ES-I3 (cell line): Measurements from ENCODE around the gene TOE1.
"Not testable (repeated sequence)": the region's sequence is repeated elsewhere in the genome, so short reads cannot be mapped to it uniquely, and the experiment has no call there.

ENCODE experiments used
- H3K36me3 ChIP-seq: 2 replicates; pipeline ENCODE4 v1.6.1; 2013; ENCODE audit warnings: mild to moderate bottlenecking, low read length, control low read depth, moderate library complexity; ENCODE audit not compliant: insufficient read depth
- H3K4me1 ChIP-seq: 2 replicates; pipeline ENCODE4 v1.6.1; 2013; ENCODE audit warnings: mild to moderate bottlenecking, control low read depth, low read length; ENCODE audit not compliant: insufficient read depth
- H3K9ac ChIP-seq: 2 replicates; pipeline ENCODE4 v1.6.1; 2013; ENCODE audit warnings: low read depth, mild to moderate bottlenecking, low read length, moderate library complexity
- H3K9me3 ChIP-seq: 2 replicates; pipeline ENCODE4 v1.6.1; 2013; ENCODE audit warnings: mild to moderate bottlenecking, low read length, moderate library complexity; ENCODE audit not compliant: control insufficient read depth, insufficient read depth

TOE1 gene

DNA sequence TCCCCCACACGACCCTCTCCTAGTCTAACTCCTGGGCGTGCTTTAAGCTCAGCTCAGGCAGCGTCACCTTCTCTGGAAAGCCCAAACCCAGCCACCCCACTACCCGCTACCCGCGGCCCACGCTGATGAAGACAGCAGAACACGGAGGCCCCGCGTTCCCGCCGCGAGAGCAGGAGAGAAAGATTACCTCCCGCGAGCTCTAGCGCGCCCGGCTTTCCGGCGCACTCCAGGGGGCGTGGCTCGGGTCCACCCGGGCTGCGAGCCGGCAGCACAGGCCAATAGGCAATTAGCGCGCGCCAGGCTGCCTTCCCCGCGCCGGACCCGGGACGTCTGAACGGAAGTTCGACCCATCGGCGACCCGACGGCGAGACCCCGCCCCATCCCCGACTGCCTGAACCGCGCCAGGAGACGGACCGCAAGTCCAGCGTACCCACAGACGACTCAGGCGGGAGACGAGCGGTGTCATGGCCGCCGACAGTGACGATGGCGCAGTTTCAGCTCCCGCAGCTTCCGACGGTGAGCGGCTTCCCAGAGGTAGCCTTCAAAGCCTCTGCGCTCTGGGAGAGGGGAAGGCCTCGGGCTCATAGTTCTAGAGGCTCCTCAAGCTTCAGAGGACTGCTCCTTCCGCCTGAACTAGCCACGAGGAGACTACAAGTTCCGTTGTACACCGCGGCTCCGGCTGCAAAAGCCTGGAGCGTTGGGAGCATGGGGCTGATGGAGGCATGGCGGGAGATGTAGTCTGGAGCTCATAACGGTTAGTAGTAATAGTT is at the start of gene TOE1, which contains the start of gene MUTYH:
Gene TOE1, plus strand, starts transcription at position 382 of the 770 bp plus-strand sequence. Its CDS starts 83 bp downstream, at position 465.
Gene MUTYH, minus strand, starts transcription at position 652 of the 770 bp plus-strand sequence. CDS start 5,935 bp downstream, outside the sequence.
- Histone ChIP-seq H3K4me1 (peaks cover 4% of the 10 kb centered on the region), H3K36me3 (peaks cover 9% of the 10 kb centered on the region), H3K9ac (peak within 1 kb of the TSS; percentile 81), H3K9me3 (no peaks in the 10 kb centered on the region)

DNA sequence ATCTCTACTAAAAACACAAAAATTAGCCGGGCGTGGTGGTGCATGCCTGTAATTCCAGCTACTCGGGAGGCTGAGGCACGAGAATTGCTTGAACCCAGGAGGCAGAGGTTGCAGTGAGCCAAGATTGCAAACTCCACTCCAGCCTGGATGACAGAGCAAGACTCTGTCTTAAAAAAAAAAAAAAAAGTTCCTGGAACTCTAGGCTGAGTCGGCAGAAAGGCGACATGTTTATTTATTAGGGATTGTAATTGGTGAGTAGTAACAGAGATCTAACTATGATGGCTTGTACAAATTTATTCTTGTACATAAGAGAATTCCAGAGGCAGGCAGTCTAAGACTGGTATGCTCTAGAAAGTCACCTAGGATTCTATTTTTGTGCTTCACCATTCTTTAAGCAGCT is 49.0 kb upstream of the TOE1 start:
- not testable (repeated sequence) for H3K4me1 ChIP-seq, H3K9me3 ChIP-seq, H3K36me3 ChIP-seq, H3K9ac ChIP-seq

DNA sequence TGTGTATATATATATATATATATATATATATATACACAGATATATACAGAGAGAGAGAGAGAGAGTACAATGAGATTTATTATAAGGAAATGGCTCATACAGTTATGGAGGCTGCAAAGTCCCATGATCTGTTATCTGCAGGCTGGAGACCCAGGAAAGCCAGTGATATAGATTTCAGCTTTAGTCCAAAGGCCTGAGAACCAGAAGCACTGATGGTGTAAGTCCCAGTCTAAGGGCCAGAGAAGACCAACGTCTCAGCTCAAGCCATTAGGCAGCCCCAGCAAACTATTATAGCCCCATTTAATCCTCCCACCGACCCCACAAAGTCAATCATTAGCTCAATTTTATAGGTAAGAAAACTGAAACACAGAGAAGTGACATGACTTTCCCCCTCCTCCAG is 48.3 kb upstream of the TOE1 start:
- no peak overlapping the region for H3K9ac ChIP-seq
- H3K4me1 ChIP-seq = no peaks in the 10 kb centered on the region
- H3K9me3 ChIP-seq = no peaks in the 10 kb centered on the region
- H3K36me3 ChIP-seq = no peaks in the 10 kb centered on the region

DNA sequence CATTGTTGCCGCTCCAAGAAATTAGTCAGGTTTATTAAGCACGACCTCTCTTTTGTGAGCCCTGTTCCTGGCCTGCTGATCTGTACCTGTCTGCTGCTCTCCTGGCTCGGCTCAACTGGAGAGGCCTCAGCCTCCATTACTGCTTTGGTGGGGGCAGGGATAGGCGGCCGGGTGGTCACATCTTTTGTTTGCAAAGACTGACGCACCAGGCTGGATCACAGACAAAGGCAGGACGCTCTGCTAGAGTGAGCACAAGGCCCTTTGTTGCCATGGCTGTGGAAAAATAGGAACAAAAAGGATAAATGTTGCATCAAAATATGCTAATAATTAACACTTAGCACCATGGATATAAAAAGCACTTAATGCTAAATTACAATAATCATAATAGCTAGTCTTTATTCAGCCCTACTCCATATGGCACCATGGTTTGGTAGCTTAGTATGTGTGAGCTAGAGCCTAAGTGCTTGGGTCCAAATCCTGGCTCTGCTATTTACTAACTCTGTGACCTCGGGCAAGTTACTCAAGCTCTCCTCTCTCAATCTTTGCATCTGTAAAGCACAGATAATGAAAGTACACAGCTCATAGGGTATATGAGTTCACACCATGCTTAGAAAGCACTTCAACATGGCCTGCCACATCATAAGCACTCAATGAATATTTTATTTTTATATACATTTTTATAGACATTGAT is 42.2 kb upstream of the TOE1 start:
- Histone ChIP-seq H3K9me3 (no peaks in the 10 kb centered on the region), H3K9ac (no peak overlapping the region), H3K4me1 (no peaks in the 10 kb centered on the region), H3K36me3 (no peaks in the 10 kb centered on the region)

DNA sequence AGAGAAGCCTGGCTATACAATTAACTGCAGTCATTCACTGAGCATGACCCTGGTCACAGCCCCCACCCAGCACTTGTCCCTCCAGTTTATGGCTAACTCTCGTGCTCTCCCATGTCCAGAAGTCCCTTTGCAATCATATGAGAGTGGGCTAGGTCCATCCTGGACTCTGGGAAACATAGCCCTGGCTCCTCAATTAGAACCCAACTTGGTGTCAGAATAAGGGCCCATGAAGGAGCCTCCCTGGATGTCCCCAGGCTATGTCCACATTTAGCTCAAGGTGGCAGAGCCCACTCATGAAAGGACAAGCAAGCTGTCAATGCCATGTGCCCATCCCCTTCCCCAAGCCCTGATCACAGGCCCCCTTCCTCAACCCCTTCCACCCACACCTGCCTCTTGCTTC is 40.7 kb upstream of the TOE1 start:
- H3K4me1 ChIP-seq = no peaks in the 10 kb centered on the region
- no peaks in the 10 kb centered on the region for H3K36me3 ChIP-seq
- no peak overlapping the region for H3K9ac ChIP-seq
- no peaks in the 10 kb centered on the region for H3K9me3 ChIP-seq

DNA sequence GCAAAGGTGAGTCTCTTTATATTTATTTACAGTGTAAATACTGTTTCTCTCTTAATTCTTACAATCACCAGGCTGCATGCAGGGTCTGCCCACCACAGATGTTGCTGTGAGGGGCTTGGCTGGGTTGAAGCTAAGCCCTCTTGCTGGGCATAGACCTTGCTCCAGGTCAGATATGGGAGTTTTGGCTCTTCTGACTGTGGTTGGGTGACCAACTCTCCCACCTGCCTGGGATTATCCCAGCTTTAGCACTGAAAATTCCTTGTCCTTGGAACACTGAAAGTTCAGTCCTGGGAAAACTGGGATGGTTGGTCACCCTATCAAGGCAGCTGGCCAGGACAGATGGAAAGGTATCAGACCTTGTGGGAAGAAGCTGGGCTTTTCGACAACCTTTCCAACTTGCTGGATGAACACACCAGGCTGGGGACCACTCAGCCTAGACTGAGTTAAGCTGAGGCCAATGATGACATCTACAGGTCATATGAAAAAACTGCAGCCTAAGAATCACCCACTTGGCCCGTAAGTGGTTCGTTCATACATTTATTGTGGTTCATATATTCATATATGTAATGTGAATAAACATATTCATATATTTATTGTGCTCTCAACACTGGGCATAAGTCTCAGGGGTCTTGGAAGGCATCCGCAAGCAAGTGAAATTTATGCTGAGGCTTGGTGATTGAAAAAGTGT is 39.8 kb upstream of the TOE1 start:
- no peaks in the 10 kb centered on the region for H3K9me3 ChIP-seq
- H3K4me1 ChIP-seq = no peaks in the 10 kb centered on the region
- H3K9ac ChIP-seq = no peak overlapping the region
- H3K36me3 ChIP-seq = no peaks in the 10 kb centered on the region

DNA sequence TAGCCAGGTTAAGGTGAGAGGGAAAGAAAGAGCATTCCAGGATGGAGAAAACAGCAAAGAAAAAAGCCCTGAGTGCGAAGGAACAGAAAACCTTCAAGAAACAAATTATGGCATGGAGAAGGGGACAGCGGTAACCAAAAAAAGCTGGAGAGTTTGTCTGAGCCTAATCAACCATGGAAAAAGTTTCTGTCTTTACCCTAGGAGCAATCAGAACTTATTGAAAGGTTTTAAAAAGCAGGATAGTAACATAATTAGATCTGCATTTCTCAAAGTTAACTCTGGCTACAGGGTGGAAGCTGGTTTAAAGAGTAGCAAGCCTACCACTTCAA is 39.3 kb upstream of the TOE1 start:
- peaks cover 2% of the 10 kb centered on the region for H3K4me1 ChIP-seq
- no peaks in the 10 kb centered on the region for H3K9me3 ChIP-seq
- no peaks in the 10 kb centered on the region for H3K36me3 ChIP-seq
- no peak overlapping the region for H3K9ac ChIP-seq

DNA sequence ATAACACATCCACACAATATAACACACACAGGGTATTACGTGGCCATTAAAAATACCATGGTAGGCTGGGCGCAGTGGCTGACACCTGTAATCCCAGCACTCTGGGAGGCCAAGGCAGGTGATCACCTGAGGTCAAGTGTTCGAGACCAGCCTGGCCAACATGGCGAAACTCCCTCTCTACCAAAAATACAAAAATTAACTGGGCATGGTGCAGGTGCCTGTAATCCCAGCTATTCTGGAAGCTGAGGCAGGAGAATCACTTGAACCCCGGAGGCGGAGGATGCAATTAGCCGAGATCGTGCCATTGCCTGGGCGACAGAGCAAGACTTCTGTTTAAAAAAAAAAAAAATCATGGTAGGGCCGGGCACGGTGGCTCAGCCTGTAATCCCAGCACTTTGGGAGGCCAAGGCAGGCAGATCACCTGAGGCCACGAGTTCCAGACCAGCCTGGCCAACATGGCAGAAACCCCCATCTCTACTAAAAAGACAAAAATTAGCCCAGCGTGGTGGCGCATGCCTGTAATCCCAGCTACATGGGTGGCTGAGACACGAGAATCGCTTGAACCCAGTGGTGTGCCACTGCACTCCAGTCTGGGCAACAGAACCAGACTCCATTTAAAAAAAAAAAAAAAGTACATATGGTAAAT is 37.3 kb upstream of the TOE1 start:
- H3K9me3 ChIP-seq = no peaks in the 10 kb centered on the region
- no peaks in the 10 kb centered on the region for H3K36me3 ChIP-seq
- peak overlapping the region; percentile 81 for H3K9ac ChIP-seq
- peaks cover 21% of the 10 kb centered on the region for H3K4me1 ChIP-seq

DNA sequence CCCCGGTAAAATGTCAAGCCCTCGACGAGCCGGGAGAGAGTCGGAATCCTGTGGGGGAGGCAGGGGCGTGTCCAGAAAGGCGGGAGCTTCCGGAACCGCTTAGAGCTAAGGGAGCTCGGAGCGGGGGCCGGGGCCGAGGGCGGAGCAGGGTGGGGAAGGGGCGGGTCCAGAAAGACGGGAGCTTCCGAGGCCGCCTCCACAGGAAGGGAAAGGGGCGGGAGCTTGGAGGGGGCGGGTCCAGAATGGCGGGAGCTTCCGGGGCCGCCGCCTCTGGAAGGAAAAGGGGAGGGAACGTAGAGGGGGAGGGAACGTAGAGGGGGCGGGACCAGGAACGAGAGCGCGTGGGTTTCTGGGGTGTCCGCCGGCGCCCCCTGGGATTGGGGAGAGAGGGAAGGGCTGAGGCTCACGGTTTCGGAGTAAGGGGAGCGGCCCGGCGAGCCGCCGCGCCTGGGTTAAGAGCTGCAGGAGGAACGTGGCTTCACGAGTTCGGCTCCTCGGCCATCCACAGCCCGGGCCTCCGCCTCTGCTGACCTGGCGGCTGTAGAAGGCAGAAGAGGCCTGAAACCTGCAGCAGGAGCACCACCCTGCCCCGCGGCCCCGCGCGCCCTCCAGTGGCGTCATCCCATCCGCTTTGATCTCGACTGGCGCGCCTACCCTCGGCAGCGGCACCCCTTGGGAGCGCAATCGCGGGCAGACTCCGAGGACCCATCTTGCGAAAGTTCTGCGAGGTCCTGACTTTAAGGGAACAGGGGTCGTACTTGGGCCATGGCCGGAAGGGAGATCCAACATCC is 36.3 kb upstream of the TOE1 start:
- no peaks in the 10 kb centered on the region for H3K36me3 ChIP-seq
- H3K4me1 ChIP-seq = peaks cover 23% of the 10 kb centered on the region
- H3K9me3 ChIP-seq = no peaks in the 10 kb centered on the region
- H3K9ac ChIP-seq = peak overlapping the region; percentile 90

DNA sequence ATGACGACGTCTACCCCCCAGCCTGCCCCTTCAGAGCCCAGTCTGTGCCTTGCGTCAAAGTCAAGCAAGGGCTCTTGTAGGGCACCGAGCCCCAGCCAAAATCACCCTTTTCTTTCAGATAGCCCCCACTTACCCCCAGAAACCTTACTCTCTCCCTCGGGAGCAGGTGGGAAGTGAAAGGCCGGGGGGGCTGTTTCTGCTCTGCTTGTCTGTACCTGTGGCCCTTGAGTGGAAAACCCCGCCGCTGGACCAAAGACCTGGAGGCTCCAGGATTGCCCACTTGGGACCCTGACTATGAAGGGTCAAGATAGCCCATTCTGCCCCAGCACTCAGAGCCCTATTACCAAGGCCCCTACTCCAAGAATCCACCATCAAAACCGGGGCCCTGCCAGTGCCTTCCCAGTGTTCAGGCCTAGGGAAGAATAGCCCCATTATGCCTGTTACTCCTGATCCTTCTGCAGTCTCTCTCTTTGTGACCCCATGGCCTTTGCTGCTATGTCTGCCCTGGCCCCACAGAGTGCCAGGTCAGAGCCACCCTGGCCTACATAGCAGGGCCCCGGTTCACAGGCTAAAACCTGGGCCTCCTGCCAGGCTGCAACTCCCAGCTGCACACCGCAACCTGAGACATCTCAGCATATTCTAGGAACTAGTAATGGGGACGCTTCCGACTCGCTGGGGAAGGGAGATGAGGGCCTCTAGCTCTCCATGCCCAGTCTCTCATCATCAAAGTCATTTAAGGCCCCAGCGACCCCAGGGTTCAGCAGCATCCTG is 35.5 kb upstream of the TOE1 start:
- peaks cover 23% of the 10 kb centered on the region for H3K4me1 ChIP-seq
- peak overlapping the region; percentile 90 for H3K9ac ChIP-seq
- H3K36me3 ChIP-seq = no peaks in the 10 kb centered on the region
- H3K9me3 ChIP-seq = no peaks in the 10 kb centered on the region

DNA sequence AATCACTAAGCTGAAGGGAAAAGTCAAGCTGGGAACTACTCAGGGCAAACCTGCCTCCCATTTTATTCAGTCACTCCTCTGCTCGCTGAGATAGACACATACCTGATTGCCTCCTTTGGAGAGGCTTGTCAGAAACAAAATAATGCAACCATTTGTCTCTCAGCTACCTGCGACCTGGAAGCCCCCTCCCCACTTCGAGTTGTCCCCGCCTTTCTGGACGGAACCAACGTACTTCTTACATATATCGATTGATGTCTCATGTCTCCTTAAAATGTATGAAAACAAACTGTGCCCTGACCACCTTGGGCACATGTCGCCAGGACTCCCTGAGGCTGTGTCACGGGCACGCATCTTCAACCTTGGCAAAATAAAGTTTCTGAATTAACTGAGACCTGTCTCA is 34.7 kb upstream of the TOE1 start:
- H3K9ac ChIP-seq = no peak overlapping the region
- no peaks in the 10 kb centered on the region for H3K36me3 ChIP-seq
- no peaks in the 10 kb centered on the region for H3K9me3 ChIP-seq
- H3K4me1 ChIP-seq = peaks cover 23% of the 10 kb centered on the region

DNA sequence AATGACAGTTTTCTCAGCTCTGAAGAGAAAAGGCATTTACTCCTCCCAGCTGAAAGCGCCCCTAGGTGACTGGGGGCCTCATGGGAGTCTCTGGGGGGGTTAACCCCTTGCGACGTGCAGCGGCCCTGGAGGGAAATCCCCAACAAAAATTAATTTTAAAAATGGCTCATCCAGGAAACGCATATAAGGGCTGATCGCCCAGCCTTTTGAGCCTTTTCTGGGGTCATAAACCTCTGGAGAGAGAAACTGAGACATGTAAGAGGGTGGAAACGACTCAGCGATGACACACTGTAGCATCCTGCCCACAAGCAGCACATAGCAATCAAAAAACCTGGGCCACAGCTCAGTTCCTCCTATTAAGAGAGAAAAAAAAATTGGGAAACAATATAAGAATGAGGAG is 33.7 kb upstream of the TOE1 start:
- H3K9ac ChIP-seq = peak overlapping the region; percentile 14; the same call in 1 of the 2 replicates
- H3K9me3 ChIP-seq = 0 out of 2 replicates have a peak, but pooled peaks cover 6% of the 10 kb centered on the region
- no peaks in the 10 kb centered on the region for H3K36me3 ChIP-seq
- H3K4me1 ChIP-seq = peaks cover 23% of the 10 kb centered on the region

DNA sequence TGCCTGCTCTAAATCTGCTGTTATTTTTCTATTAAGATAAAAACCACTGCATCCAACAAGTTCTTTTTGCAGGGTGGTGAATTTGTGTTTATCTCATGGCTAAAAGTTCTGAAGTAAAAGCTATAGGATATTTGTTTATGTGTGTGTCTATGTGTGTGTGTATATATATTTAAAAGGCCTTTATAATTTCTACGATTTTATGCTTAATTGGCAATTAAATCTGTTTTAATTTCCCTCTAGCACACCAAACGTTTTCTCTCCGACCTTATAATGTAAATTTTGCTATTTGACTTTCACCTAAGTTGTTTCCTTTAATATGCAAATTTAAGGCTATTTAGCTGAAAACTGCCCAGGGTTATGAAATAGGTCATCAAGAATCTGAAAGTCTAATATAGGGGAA is 33.1 kb upstream of the TOE1 start:
- Histone ChIP-seq H3K36me3 (no peaks in the 10 kb centered on the region), H3K9ac (no peak overlapping the region), H3K4me1 (peaks cover 23% of the 10 kb centered on the region), H3K9me3 (0 out of 2 replicates have a peak, but pooled peaks cover 6% of the 10 kb centered on the region)
